ENCODE measurements around the gene COL5A1.

COL5A1 gene

DNA sequence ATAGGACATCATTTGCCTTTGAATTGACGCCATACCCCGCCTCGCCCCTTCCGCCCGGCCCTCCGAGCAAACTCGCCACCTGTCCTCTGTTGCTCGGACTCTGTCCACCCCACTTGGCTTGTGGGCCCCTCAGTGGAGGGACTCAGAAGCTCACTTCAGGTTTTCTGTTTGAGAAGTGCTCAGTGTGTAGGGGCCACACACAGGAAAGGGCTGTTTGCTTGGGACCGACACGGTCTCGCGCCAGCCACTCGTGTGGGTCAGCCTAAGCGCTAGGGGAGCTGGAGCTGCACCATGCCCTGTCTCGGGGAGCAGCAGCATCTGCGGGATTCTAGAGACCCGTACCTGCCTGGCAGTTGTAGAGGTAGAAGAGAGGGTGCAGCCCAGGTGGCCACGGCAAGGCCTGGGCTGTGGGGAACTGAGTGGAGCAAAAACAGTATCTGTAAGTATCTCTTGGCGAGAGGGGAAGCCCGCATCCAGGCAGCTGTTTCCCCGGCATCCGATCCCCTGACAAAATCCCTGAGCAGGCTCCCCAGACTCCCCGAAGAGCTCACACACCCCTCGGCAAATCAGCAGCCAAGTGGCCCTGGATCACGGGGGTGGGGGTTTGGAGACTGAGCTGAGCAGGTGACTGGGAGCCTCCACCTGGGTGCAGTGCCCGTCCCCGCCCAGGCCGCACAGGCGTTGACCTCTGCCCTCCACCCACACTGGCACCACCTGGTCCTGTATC is 52.2 kb downstream of the COL5A1 start:
- no peaks in the 10 kb centered on the region for H3K36me3 ChIP-seq (replicated peaks; ENCODE audit: low read depth, low read length)
- H3K9me3 ChIP-seq (ENCODE audit: insufficient read depth, low read length) = no peaks in the 10 kb centered on the region
- H3K27me3 ChIP-seq (ENCODE audit: low read depth, low read length) = no peaks in the 10 kb centered on the region
- peaks cover 3% of the 10 kb centered on the region; the same call in 1 of the 2 replicates for H3K4me1 ChIP-seq (ENCODE audit: low read length)
- no peak overlapping the region for H2AFZ ChIP-seq (ENCODE audit: low read depth, low read length)
- H3K9ac ChIP-seq (ENCODE audit: low read length) = no peak overlapping the region
- no peak overlapping the region for H3K4me3 ChIP-seq (ENCODE audit: low read length)
- no peaks in the 10 kb centered on the region for H4K20me1 ChIP-seq (ENCODE audit: insufficient read depth, low read length)
- no peak overlapping the region for H3K4me2 ChIP-seq (ENCODE audit: low read length)
- no peaks in the 10 kb centered on the region for H3K79me2 ChIP-seq (ENCODE audit: low read length)
- TF ChIP-seq EZH2phosphoT487 (IDR thresholded peaks at IDR 0.05; ENCODE audit: low read depth) (no peak), CTCF (IDR thresholded peaks at IDR 0.05; ENCODE audit: low read depth, low read length) (no peak)
- no peak overlapping the region for H3K27ac ChIP-seq (ENCODE audit: low read length)

GRCh38 chr9:134694368-134694665 is 52.7 kb downstream of the COL5A1 start:
- no peak overlapping the region for H2AFZ ChIP-seq (ENCODE audit: low read depth, low read length)
- H3K4me3 ChIP-seq (ENCODE audit: low read length) = no peak overlapping the region
- H4K20me1 ChIP-seq (ENCODE audit: insufficient read depth, low read length) = no peaks in the 10 kb centered on the region
- H3K9ac ChIP-seq (ENCODE audit: low read length) = no peak overlapping the region
- TF ChIP-seq CTCF (IDR thresholded peaks at IDR 0.05; ENCODE audit: low read depth, low read length) (no peak), EZH2phosphoT487 (IDR thresholded peaks at IDR 0.05; ENCODE audit: low read depth) (no peak)
- H3K36me3 ChIP-seq (replicated peaks; ENCODE audit: low read depth, low read length) = no peaks in the 10 kb centered on the region
- H3K4me2 ChIP-seq (ENCODE audit: low read length) = no peak overlapping the region
- no peaks in the 10 kb centered on the region for H3K79me2 ChIP-seq (ENCODE audit: low read length)
- no peak overlapping the region for H3K27ac ChIP-seq (ENCODE audit: low read length)
- H3K27me3 ChIP-seq (ENCODE audit: low read depth, low read length) = no peaks in the 10 kb centered on the region
- H3K4me1 ChIP-seq (ENCODE audit: low read length) = peaks cover 3% of the 10 kb centered on the region; the same call in 1 of the 2 replicates
- H3K9me3 ChIP-seq (ENCODE audit: insufficient read depth, low read length) = no peaks in the 10 kb centered on the region

- H4K20me1 ChIP-seq (ENCODE audit: insufficient read depth, low read length) = no peaks in the 10 kb centered on the region
- H3K79me2 ChIP-seq (ENCODE audit: low read length) = no peaks in the 10 kb centered on the region
- H3K9me3 ChIP-seq (ENCODE audit: insufficient read depth, low read length) = no peaks in the 10 kb centered on the region
- H3K27me3 ChIP-seq (ENCODE audit: low read depth, low read length) = no peaks in the 10 kb centered on the region
- no peaks in the 10 kb centered on the region for H3K36me3 ChIP-seq (replicated peaks; ENCODE audit: low read depth, low read length)
- no peak overlapping the region for H3K27ac ChIP-seq (ENCODE audit: low read length)
- H3K4me2 ChIP-seq (ENCODE audit: low read length) = no peak overlapping the region
- TF ChIP-seq CTCF (IDR thresholded peaks at IDR 0.05; ENCODE audit: low read depth, low read length) (no peak), EZH2phosphoT487 (IDR thresholded peaks at IDR 0.05; ENCODE audit: low read depth) (no peak)
- H3K4me3 ChIP-seq (ENCODE audit: low read length) = no peak overlapping the region
- peaks cover 3% of the 10 kb centered on the region; the same call in 1 of the 2 replicates for H3K4me1 ChIP-seq (ENCODE audit: low read length)
- no peak overlapping the region for H3K9ac ChIP-seq (ENCODE audit: low read length)
- H2AFZ ChIP-seq (ENCODE audit: low read depth, low read length) = no peak overlapping the region
These were observed 53.1 kb downstream of the COL5A1 start for GRCh38 chr9:134694714-134695113.

GRCh38 chr9:134695144-134695543 is 53.5 kb downstream of the COL5A1 start:
- Histone ChIP-seq H3K36me3 (replicated peaks; ENCODE audit: low read depth, low read length) (no peaks in the 10 kb centered on the region), H3K27me3 (ENCODE audit: low read depth, low read length) (no peaks in the 10 kb centered on the region), H3K27ac (ENCODE audit: low read length) (no peak overlapping the region), H4K20me1 (ENCODE audit: insufficient read depth, low read length) (no peaks in the 10 kb centered on the region), H3K4me2 (ENCODE audit: low read length) (no peak overlapping the region), H3K9me3 (ENCODE audit: insufficient read depth, low read length) (no peaks in the 10 kb centered on the region), H3K9ac (ENCODE audit: low read length) (no peak overlapping the region), H2AFZ (ENCODE audit: low read depth, low read length) (no peak overlapping the region), H3K4me3 (ENCODE audit: low read length) (no peak overlapping the region), H3K79me2 (ENCODE audit: low read length) (no peaks in the 10 kb centered on the region), H3K4me1 (ENCODE audit: low read length) (peaks cover 3% of the 10 kb centered on the region; the same call in 1 of the 2 replicates)
- TF ChIP-seq EZH2phosphoT487 (IDR thresholded peaks at IDR 0.05; ENCODE audit: low read depth) (no peak), CTCF (IDR thresholded peaks at IDR 0.05; ENCODE audit: low read depth, low read length) (no peak)
